Activated CD4-positive, alpha-beta T cell treated with anti-CD3 and anti-CD28 coated beads for 48 hours (primary cell): Measurements from ENCODE around the gene TICAM2.

Experiments
- DNase-seq: peaks from one replicate; pipeline ENCODE4 v3.0.0-alpha.2; 2020

Gene TICAM2

GRCh38 chr5:115561176-115561575, 41.1 kb downstream of the TICAM2 start:
- DNase-seq = no peak

DNA sequence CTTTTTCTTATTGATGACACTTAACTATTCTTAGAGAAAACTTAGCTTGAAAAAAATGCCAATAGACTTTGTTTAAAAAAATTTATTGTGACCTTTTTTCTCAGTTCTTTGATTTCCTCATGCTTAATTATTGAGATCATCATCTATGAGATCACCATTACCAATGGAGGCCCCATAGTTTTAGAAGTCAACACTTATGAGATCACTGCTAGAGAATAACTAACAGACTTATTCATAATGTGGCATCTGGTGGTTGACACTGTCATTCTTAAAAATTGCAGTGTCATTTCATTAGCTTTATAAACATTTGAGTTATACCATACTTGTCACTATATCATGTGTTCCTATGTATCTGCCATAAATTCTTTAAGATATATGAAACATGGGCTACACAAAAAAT, 42.8 kb downstream of the TICAM2 start:
- no peak for DNase-seq

- no peak for DNase-seq
These were observed 43.8 kb downstream of the TICAM2 start for GRCh38 chr5:115558388-115558956.

- no peak for DNase-seq
These were observed 44.5 kb downstream of the TICAM2 start for GRCh38 chr5:115557667-115558387.

- DNase-seq = no peak
These were observed 46.0 kb downstream of the TICAM2 start for GRCh38 chr5:115556276-115556675.

DNA sequence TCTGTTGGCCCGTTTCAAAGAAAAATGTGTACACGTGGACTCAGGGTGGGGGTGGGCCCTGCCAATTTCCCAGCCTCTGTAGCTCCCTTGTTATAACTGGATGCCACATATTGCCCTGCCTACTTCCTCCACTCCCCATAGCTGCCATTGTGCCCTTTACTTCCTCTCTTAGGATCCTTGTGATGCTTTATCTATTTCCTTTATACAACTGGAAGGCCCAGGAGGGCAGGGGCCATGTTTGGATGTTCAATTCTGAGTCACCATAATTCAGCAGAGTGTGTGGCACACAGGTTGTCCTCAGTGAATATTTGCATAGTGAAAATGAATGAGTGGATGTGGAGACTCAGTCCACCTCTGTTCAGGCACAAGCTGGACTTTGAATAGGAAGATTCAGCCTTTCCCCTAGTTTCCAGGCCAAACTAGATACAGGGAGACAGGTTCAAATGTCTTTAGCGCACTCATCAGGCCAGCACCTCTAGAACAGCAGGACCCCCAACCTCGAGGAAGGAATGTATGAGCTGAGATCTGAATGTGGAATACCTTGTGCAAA, 47.1 kb downstream of the TICAM2 start:
- DNase-seq = no peak

DNA sequence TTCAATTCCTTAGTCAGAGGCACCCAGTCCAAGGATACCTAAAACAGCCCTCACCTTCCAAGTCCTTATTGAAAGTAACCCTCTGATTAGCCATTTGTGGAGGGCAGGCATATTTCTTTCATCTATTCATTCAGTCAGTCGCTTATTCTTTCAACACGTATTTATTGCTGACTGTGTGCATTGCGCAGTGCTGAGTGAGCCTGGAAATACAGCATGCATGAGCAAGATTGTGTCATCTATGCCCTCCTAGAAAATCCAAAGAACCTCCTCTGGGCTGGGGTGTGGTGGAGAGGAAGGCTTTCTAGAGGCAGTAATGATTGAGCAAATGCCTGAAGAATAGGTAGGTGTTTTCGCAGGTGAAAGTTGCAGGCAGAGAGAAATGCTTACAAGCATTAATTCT, 49.2 kb downstream of the TICAM2 start:
- DNase-seq = no peak

- no peak for DNase-seq
These were observed 50.9 kb downstream of the TICAM2 start for GRCh38 chr5:115551415-115551814.

DNA sequence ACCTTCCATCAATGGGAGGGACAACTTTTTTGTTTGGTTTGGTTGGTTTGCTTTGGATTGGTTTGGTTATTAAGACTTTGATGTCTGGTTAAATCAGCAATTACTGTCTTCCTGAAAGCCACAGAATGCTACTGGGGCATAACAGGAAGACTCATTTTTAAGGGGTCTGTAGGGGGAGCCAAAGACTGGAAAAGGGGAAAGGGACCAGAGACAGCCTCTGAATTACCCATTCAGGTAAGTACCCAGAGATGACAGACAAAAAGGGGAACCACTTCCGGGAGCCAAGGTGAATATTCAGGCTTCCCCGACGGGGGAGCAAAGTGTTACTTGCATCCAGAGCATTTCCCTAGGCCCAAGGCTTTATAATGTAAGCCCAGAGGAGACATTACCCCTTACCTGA, 53.1 kb downstream of the TICAM2 start:
- DNase-seq = no peak

DNA sequence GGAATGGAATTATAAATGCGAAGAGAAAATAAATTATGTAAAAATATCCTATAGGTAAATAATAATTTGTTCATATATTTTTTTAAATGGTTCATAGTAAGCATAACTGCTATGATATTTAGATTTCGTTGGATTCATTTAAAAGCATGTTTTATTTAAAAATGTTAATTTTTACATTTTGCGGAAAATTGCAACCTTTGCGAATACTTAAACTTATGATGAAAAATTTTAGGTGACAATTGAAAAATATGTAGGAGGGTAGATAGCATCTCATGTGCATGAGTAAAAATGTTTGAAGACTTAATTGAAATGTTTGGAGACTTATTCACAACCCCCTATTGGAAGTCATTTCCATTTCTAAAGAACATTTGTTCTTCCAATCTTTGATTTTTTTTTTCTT, 53.6 kb downstream of the TICAM2 start:
- no peak for DNase-seq

GRCh38 chr5:115545351-115545882, 56.9 kb downstream of the TICAM2 start:
- no peak for DNase-seq

- peak; percentile 99 for DNase-seq
These were observed 57.6 kb downstream of the TICAM2 start, which contains the start of gene FEM1C for GRCh38 chr5:115544436-115545350. Gene FEM1C (minus strand): TSS chr5:115544775. CDS start chr5:115543493, 1,282 bp downstream.

- DNase-seq = peak; percentile 60
These were observed 58.2 kb downstream of the TICAM2 start for GRCh38 chr5:115544043-115544435.

DNA sequence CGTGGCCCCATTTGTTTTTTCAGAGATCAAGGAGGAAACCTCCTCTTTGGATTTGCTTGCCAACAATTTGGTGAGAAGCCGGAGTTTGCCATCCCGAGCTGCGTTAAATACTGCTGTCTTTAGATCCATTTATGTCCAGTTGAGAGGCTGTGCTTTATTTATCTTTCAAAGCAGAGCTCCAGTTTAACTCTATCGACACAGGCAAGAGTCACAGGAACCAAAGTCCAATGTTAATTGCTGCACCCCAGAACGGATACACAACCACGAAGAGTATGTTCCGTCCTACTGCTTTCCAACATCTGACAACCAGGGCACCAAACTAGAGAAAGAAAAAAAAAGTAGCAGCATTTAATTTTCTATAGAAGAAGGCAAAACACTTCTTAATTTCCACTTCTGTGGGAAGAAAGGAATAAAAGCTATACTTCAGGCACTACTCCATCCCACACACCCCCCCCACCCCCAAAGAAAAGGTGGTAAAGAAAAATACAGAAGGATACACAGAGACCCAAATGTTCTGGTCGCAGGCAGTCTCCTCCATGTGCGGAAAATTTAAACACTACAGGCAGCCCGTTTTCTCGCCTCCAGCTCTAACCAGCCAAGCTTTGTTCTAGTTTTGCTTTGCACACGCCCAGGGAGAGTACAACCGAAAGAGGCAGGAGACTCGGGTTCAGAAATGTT, 58.8 kb downstream of the TICAM2 start:
- peak; percentile 60 for DNase-seq

GRCh38 chr5:115542651-115543364, 59.5 kb downstream of the TICAM2 start:
- no peak for DNase-seq

DNA sequence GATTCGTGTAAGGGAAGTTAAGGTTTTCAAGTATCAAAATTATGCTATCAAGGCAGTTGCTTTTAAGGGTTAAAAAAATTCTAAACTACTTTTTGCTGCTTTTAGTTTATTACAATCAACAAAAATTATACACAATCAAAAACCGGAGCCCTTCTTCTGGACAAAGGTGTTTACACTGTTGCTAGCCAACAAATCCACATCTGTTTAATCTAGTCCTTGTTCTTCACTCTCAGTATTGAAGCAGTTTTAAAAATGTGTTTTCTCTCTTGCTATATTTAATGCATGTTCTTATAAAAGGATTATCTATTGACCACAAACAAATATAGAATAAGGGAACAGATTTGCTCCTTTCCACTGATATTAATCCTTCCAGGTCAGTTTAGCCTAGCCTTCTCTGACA, 60.2 kb downstream of the TICAM2 start:
- DNase-seq = no peak

- no peak for DNase-seq
These were observed 60.7 kb downstream of the TICAM2 start for GRCh38 chr5:115541611-115542010.

DNA sequence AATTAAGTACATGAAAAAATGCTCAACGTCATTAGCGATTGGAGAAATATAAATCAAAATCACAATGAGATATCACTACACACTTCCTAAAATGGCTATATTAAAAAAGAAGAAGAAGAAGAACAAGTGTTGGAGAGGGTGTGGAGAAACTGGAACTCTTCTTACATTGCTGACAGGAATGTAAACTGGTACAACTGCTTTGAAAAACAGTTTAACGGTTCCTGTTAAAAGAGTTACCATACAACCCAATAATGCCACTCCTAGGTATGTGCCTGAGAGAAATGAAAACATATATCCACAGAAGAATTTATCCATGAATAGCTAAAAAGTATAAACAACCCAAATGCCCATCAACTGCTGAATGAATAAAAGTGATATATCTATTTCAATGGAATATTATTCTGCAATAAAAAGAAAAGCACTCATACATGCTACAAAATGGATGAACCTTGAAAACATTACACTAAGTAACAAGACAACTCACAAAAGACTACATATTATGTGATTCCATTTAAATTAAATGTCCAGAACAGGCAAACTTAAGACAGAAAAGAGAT, 66.7 kb downstream of the TICAM2 start:
- DNase-seq = no peak

DNA sequence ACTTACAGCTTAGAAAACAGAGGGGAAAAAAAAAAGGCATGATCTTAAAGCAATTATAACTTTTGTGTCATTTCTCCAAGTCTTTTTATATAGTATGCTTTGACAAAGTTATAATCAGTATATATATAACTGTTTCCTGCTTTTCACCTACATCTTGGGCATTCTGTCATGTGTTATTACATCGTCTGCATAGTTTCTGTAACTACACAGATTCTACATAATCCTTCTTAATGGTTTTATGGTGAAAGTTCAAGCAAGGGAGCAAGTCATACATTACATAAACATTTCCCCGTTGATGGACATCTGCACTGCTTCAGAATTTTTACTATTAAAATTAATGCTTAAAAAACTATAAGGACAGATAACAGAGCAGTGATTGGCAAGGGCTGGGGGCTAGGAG, 69.8 kb downstream of the TICAM2 start:
- no peak for DNase-seq

- no peak for DNase-seq
These were observed 70.4 kb downstream of the TICAM2 start for GRCh38 chr5:115531787-115532367.

DNA sequence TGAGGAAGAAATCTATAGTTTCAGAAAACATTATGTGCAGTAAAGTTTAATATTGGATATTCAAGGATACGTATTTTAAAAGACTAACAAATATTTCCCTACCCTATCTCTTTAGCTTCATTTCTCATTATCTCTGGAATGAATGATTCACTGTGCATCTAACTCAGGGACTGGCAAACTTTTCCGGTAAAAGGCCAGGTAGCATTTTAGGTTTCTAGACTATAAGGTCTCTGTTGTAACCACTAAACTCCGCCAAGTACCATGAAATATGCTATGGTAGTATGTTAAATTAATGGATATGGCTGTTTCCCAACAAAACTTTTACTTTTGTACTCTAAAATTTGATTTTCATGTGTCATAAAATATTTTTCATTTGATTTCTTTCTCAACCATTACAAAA, 70.9 kb downstream of the TICAM2 start:
- no peak for DNase-seq
